Measurements from ENCODE around the gene ALDH1A3. TPM values are rescaled to one million over a fixed set of nuclear protein-coding genes. Genes with fewer than 3 reads are reported as not detected.

Gene ALDH1A3
- total and polyA plus RNA-seq, 8 donors: 6.7 to 16.3 (median 8.9) TPM

DNA sequence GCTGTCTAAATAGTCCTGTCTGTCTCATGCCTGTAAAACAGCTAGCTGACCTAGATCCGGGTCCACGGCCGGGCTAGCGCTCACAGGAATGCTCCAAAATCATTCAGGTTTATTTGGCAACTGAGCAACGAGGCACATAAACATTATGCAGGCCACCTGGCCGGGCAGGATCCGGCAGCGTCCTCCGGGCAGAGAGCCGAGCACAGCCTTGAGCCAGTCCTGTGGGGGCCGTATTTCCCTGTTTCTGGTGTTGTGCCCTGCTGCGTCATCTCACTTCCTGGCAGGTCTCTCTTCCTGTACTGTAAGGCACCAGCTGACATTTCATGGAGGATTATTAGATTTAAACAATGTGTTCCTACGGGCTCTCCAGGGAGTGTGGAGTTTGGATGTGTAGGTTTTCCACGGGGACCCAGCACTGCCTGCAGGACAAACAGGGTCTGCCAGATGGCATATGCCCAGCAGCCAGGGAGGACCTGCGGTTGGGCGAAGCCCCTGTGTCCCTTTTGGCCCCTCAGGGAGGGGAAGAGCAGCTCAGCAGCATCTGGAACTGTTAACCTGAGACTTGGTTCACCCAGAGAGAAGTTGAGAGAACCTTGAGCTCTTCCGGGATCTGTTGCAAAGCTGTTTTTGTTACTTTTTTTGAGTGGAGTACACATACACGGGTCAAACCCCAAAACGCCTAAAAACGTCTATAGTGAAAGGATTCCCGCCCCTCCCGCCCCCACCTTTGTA, 23.0 kb downstream of the ALDH1A3 start:
- Histone ChIP-seq H3K4me1 (peaks cover 18 to 33% (median 32%) of the 10 kb centered on the region in 3 donors), H3K27me3 (no peaks in the 10 kb centered on the region), H3K36me3 (no peaks in the 10 kb centered on the region), H3K27ac (peak overlapping the region; percentile 95 to 97 (median 96)), H3K9me3 (no peaks in the 10 kb centered on the region), H3K4me3 (peak overlapping the region in 2 of 4 donors; percentile 20 to 25)
- TF ChIP-seq CTCF (IDR thresholded peaks at IDR 0.05): no peak
- peak; percentile 88 to 96 (median 96) for DNase-seq
- WGBS, 2 donors: 20 to 22% methylated on average over 22 of the region's 22 CpGs
- peak; percentile 94 to 97 (median 95) for ATAC-seq
- peak; percentile 93 for FAIRE-seq
- intact Hi-C loops (cut with DNase I): no loop called here

DNA sequence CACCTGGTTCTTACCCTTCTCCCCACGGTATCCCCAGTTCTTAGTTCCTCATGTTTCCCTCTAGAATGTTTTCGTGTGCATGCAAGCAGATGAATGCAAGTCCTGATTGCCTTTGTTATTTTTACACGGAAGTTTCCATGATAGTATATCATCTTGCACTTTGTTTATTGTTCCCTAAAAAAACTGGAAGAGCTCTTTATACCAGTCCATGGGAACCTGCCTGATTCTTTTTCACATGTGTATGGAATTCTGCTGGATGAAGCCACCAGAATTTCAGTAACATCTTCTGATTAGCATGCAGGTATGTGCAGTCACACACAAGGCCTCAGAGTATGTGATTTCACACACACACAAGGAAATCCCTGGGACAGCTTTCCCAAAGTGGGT, 23.5 kb downstream of the ALDH1A3 start:
- 36% methylated on average over 3 of the region's 3 CpGs for whole genome bisulfite sequencing, 2 donors
- ATAC-seq (no peak), DNase-seq (no peak), FAIRE-seq (no peak)
- H3K27me3 ChIP-seq: no peaks in the 10 kb centered on the region
- no peak for TF ChIP-seq CTCF (IDR thresholded peaks at IDR 0.05)
- peak overlapping the region in 2 of 4 donors; percentile 20 to 25 for H3K4me3 ChIP-seq
- intact Hi-C loops (cut with DNase I): no loop called here
- no peaks in the 10 kb centered on the region for H3K9me3 ChIP-seq
- peaks cover 0 to 2% (median 0%) of the 10 kb centered on the region in 3 donors for H3K36me3 ChIP-seq
- H3K27ac ChIP-seq: peak overlapping the region; percentile 95 to 97 (median 96)
- peaks cover 18 to 33% (median 32%) of the 10 kb centered on the region in 3 donors for H3K4me1 ChIP-seq

- no peak for TF ChIP-seq CTCF (IDR thresholded peaks at IDR 0.05)
- Histone ChIP-seq H3K9me3 (no peaks in the 10 kb centered on the region), H3K4me1 (peaks cover 18 to 25% (median 24%) of the 10 kb centered on the region in 3 donors), H3K36me3 (peaks cover 0 to 13% (median 0%) of the 10 kb centered on the region in 3 donors), H3K4me3 (no peak overlapping the region), H3K27ac (no peak overlapping the region), H3K27me3 (no peaks in the 10 kb centered on the region)
- ATAC-seq (no peak), DNase-seq (no peak), FAIRE-seq (no peak)
- WGBS, 2 donors: 82 to 86% methylated on average over 8 of the region's 8 CpGs
- intact Hi-C loops (cut with DNase I): no loop called here
Observed at GRCh38 chr15:100905850-100906249, 26.2 kb downstream of the ALDH1A3 start.

DNA sequence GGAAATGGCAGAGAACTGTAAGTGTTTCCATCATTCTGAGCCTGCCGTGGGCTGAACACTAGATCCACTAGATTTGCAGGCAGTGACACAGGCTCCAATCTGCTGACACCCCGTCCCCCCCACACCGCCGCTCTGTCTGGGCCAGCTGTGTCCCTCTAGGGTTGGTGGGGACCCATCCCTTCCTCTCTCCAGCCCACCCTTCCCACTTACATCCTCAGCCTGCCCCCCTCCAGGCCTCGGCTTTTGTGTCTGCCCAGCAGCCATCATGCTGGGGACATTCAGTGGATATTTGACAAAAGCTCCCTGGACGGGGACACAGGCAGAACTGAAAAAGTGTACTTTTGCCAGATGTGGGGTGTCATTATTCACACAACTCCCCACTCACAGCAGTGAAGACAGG, 28.8 kb downstream of the ALDH1A3 start:
- DNase-seq (no peak), ATAC-seq (no peak), FAIRE-seq (no peak)
- TF ChIP-seq CTCF (IDR thresholded peaks at IDR 0.05): no peak
- WGBS, 2 donors: 79 to 83% methylated on average over 6 of the region's 6 CpGs
- Histone ChIP-seq H3K36me3 (peaks cover 0 to 13% (median 0%) of the 10 kb centered on the region in 3 donors), H3K4me3 (no peak overlapping the region), H3K27ac (no peak overlapping the region), H3K27me3 (no peaks in the 10 kb centered on the region), H3K9me3 (no peaks in the 10 kb centered on the region), H3K4me1 (peaks cover under 1 to 4% (median 3%) of the 10 kb centered on the region in 3 donors)
- intact Hi-C loops (cut with DNase I): no loop called here

DNA sequence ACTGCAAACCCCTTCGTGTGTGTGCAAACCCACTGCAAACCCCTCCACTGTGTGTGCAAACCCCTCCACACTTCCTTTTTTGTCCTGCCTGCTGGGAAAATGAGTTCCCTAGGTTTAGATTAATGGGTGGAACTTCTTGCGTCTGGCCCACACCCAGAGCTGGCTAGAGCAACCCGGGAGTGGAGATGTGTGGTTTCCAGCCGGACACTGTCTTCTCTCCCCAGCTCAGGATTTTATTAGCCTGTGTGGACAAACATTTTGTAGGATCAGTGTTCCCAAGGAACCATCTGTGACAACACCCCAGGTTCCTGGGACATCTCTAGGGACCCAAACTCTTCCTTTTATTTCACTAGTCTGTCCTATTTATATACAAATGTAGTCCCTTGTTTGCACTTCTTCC, 29.9 kb downstream of the ALDH1A3 start:
- no peak for TF ChIP-seq CTCF (IDR thresholded peaks at IDR 0.05)
- no peaks in the 10 kb centered on the region for H3K4me1 ChIP-seq
- no peaks in the 10 kb centered on the region for H3K9me3 ChIP-seq
- no peak overlapping the region for H3K27ac ChIP-seq
- intact Hi-C loops (cut with DNase I): no loop called here
- no peaks in the 10 kb centered on the region for H3K27me3 ChIP-seq
- 85 to 94% methylated on average over 4 of the region's 4 CpGs for WGBS, 2 donors
- DNase-seq (no peak), FAIRE-seq (no peak), ATAC-seq (no peak)
- H3K36me3 ChIP-seq: peaks cover 0 to 13% (median 0%) of the 10 kb centered on the region in 3 donors
- H3K4me3 ChIP-seq: no peak overlapping the region

Data from pancreas (tissue), 10 donors.